Mesenchymal stem cell (in vitro differentiated cells and primary cell): ENCODE measurements around the gene PDE8B.

ENCODE experiments used
- DNase-seq: peaks from one replicate; pipeline ENCODE4 v3.0.0-alpha.2; 2013
- H2AFZ ChIP-seq: one replicate; pipeline ENCODE4 v1.6.1; 2013; ENCODE audit warnings: low read depth, mild to moderate bottlenecking, control low read depth, inconsistent platforms, low read length, moderate library complexity
- H2AK5ac ChIP-seq: 2 replicates; pipeline ENCODE4 v1.6.1; 2013; ENCODE audit warnings: low read length, moderate library complexity, mild to moderate bottlenecking, inconsistent platforms; ENCODE audit not compliant: severe bottlenecking
- H2BK120ac ChIP-seq: one replicate; pipeline ENCODE4 v1.6.1; 2013; ENCODE audit warnings: low read depth, mild to moderate bottlenecking, inconsistent platforms, low read length, moderate library complexity
- H2BK12ac ChIP-seq, 2 experiments: one replicate each; pipeline ENCODE4 v1.6.1; 2013; ENCODE audit warnings: inconsistent platforms in 2 of 2, low read length in 2 of 2, mild to moderate bottlenecking in 2 of 2, moderate library complexity in 2 of 2, control low read depth in 1 of 2
- H2BK15ac ChIP-seq: one replicate; pipeline ENCODE4 v1.6.1; 2013; ENCODE audit warnings: mild to moderate bottlenecking, low read depth, inconsistent platforms; ENCODE audit not compliant: poor library complexity, severe bottlenecking
- H2BK5ac ChIP-seq: 2 replicates; pipeline ENCODE4 v1.6.1; 2013; ENCODE audit warnings: low read depth, mild to moderate bottlenecking, low read length, control low read depth, inconsistent platforms; ENCODE audit not compliant: poor library complexity, severe bottlenecking
- H3K14ac ChIP-seq, 2 experiments: one replicate each; pipeline ENCODE4 v1.6.1; 2013; ENCODE audit warnings: inconsistent platforms in 2 of 2, low read length in 2 of 2, control low read depth in 1 of 2, mild to moderate bottlenecking in 1 of 2, moderate library complexity in 1 of 2
- H3K18ac ChIP-seq, 2 experiments: one replicate each; pipeline ENCODE4 v1.6.1; 2013; ENCODE audit warnings: inconsistent platforms in 2 of 2, low read length in 2 of 2, control low read depth in 1 of 2, low read depth in 1 of 2, mild to moderate bottlenecking in 1 of 2
- H3K23ac ChIP-seq, 2 experiments: one replicate each; pipeline ENCODE4 v1.6.1; 2013; ENCODE audit warnings: inconsistent platforms in 2 of 2, low read length in 2 of 2, mild to moderate bottlenecking in 2 of 2, moderate library complexity in 2 of 2, control low read depth in 1 of 2
- H3K27ac ChIP-seq: 2 replicates; pipeline ENCODE4 v1.5.1; 2013; ENCODE audit warnings: mild to moderate bottlenecking, moderate library complexity, low read length, control low read depth, inconsistent platforms; ENCODE audit not compliant: poor library complexity, severe bottlenecking
- H3K27me3 ChIP-seq, 2 experiments: 2 replicates each; pipeline versions ENCODE4 v1.6.1 to v1.7.0; 2013; ENCODE audit warnings: low read length in 2 of 2, mild to moderate bottlenecking in 2 of 2, moderate library complexity in 2 of 2, control low read depth in 1 of 2, inconsistent platforms in 1 of 2; ENCODE audit not compliant: control insufficient read depth in 1 of 2, insufficient read depth in 1 of 2
- H3K36me3 ChIP-seq, 2 experiments: 2 replicates each; pipeline versions ENCODE4 v1.6.1 to v1.7.0; 2013; ENCODE audit warnings: low read length in 2 of 2, control low read depth in 1 of 2, inconsistent platforms in 1 of 2, low read depth in 1 of 2, mild to moderate bottlenecking in 1 of 2; ENCODE audit not compliant: insufficient read depth in 2 of 2, control insufficient read depth in 1 of 2
- H3K4ac ChIP-seq, 2 experiments: one replicate each; pipeline ENCODE4 v1.6.1; 2013; ENCODE audit warnings: inconsistent platforms in 2 of 2, low read length in 2 of 2, mild to moderate bottlenecking in 2 of 2, moderate library complexity in 2 of 2, control low read depth in 1 of 2, low read depth in 1 of 2
- H3K4me1 ChIP-seq: 2 replicates; pipeline ENCODE4 v1.6.1; 2013; ENCODE audit warnings: low read depth, low read length, control low read depth; ENCODE audit not compliant: control insufficient read depth, insufficient read depth
- H3K4me2 ChIP-seq: 2 replicates; pipeline ENCODE4 v1.6.1; 2013; ENCODE audit warnings: low read length, mild to moderate bottlenecking, inconsistent platforms; ENCODE audit not compliant: poor library complexity, severe bottlenecking
- H3K4me3 ChIP-seq, 2 experiments: 2 replicates each; pipeline versions ENCODE4 v1.5.1 to v1.7.0; 2013; ENCODE audit warnings: low read length in 2 of 2, mild to moderate bottlenecking in 2 of 2, control low read depth in 1 of 2, low read depth in 1 of 2; ENCODE audit not compliant: insufficient read depth in 1 of 2
- H3K79me1 ChIP-seq: replicated peaks from 2 replicates; pipeline ENCODE4 v1.6.1; 2013; ENCODE audit warnings: mild to moderate bottlenecking, control low read depth, low read length, inconsistent platforms; ENCODE audit not compliant: poor library complexity, severe bottlenecking
- H3K9ac ChIP-seq: 2 replicates; pipeline ENCODE4 v1.7.0; 2013; ENCODE audit warnings: mild to moderate bottlenecking, low read length, moderate library complexity
- H3K9me3 ChIP-seq: 2 replicates; pipeline ENCODE4 v1.7.0; 2013; ENCODE audit warnings: mild to moderate bottlenecking, low read length; ENCODE audit not compliant: control insufficient read depth
- H4K8ac ChIP-seq: one replicate; pipeline ENCODE4 v1.6.1; 2013; ENCODE audit warnings: inconsistent platforms, mild to moderate bottlenecking, low read length, moderate library complexity
- H4K91ac ChIP-seq: one replicate; pipeline ENCODE4 v1.6.1; 2013; ENCODE audit warnings: mild to moderate bottlenecking, low read length, inconsistent platforms
- WGBS: methylation state at CpG from one replicate; pipeline ENCODE4 v1.1.7; 2013; ENCODE audit warnings: mixed read lengths; 5-methylcytosine and 5-hydroxymethylcytosine counted together

The PDE8B gene

GRCh38 chr5:77419644-77420582, 209.4 kb downstream of the PDE8B start:
- Histone ChIP-seq H2BK120ac (no peak overlapping the region), H4K91ac (no peak overlapping the region), H3K4me2 (no peak overlapping the region), H3K4me3 (no peak overlapping the region), H3K14ac (no peak overlapping the region), H3K79me1 (no peaks in the 10 kb centered on the region), H3K9me3 (no peaks in the 10 kb centered on the region), H2AK5ac (no peak overlapping the region), H3K18ac (no peak overlapping the region), H3K27me3 (peaks cover 0 to 4% of the 10 kb centered on the region in 2 experiments), H2BK15ac (no peak overlapping the region), H2BK12ac (no peak overlapping the region), H3K27ac (no peak overlapping the region), H3K9ac (no peak overlapping the region), H2BK5ac (no peak overlapping the region), H4K8ac (no peak overlapping the region), H2AFZ (no peak overlapping the region), H3K4ac (no peak overlapping the region), H3K23ac (no peak overlapping the region), H3K36me3 (peaks cover 0 to 10% of the 10 kb centered on the region in 2 experiments), H3K4me1 (peaks cover 2% of the 10 kb centered on the region)
- 100% methylated on average over 6 of the region's 8 CpGs for WGBS
- no peak for DNase-seq

DNA sequence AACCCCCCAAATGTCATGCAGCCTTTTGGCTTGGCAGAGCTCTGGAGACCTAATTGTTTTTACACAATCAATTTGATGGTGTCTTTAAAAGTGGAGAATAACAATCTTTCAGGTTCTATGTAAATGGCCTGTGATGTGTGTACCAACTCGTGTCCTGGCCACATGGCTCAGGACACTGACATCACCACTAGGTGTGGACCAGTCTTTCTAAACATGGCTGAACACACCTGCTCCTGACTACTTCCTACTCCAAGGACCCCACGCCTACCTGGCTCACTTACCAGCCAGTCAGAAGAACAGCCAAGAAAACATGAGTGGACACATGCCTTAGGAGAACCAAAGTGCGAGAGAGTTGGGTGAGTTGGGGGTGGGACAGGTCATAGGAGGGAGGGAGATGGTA, 210.5 kb downstream of the PDE8B start:
- Histone ChIP-seq H2BK120ac (no peak overlapping the region), H2AFZ (no peak overlapping the region), H3K18ac (no peak overlapping the region), H3K9ac (no peak overlapping the region), H2AK5ac (no peak overlapping the region), H3K4me2 (no peak overlapping the region), H3K79me1 (no peaks in the 10 kb centered on the region), H3K4ac (no peak overlapping the region), H3K4me3 (no peak overlapping the region), H2BK15ac (no peak overlapping the region), H3K36me3 (peaks cover 7 to 20% of the 10 kb centered on the region in 2 experiments), H3K9me3 (no peaks in the 10 kb centered on the region), H4K8ac (no peak overlapping the region), H3K27ac (no peak overlapping the region), H3K14ac (no peak overlapping the region), H4K91ac (no peak overlapping the region), H3K4me1 (peaks cover 2% of the 10 kb centered on the region), H2BK5ac (no peak overlapping the region), H2BK12ac (no peak overlapping the region), H3K27me3 (peaks cover 0 to 4% of the 10 kb centered on the region in 2 experiments), H3K23ac (no peak overlapping the region)
- 84% methylated on average over 3 of the region's 3 CpGs for WGBS
- no peak for DNase-seq

DNA sequence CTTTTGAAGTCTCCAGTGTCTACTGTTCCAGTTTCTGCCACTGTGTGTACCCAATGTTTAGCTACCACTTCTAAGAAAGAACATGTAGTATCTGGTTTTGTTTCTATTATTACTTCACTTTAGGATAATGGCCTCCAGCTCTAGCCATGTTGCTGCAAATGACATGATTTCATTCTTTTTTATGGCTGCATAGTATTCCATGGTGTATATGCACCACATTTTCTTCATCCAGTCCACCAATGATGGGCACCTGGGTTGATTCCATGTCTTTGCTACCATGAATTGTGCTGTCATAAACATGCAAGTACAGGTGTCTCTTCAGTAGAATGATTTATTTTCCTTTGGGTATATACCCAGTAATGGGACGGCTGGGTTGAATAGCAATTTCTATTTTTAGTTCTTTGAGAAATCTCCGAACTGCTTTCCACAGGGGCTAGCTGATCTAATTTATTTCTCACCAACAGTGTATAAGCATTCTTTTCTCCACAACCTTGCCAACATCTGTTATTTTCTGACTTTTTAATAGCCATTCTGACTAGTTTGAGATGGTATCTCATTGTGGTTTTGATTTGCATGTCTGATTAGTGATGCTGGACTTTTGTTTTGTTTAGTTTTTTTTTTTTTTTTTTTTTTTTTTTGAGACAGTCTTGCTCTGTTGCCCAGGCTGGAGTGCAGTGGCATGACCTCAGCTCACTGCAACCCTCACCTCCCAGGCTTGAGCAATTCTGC, 212.7 kb downstream of the PDE8B start:
- H2BK120ac ChIP-seq: no peak overlapping the region

DNA sequence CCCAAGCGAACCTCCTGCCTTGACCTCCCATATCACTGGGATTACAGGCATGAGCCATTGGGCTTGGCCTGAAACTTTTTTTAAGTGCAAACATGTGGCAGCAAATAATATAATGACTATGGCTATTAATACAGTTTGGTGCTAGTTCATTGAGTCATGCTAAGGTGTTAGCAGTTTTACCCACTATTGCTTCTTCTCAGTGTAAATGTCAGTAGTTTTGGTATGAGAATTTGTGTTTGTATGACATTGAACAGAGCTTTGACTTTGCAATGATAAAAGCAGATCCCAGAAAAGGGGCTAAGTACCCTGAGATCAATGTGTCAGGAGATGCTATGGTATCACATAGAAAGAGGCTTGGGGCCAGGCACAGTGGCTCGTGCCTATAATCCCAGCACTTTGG, 214.4 kb downstream of the PDE8B start:
- Histone ChIP-seq H3K79me1 (no peaks in the 10 kb centered on the region), H2AK5ac (no peak overlapping the region), H3K4me2 (no peak overlapping the region), H2BK120ac (no peak overlapping the region), H3K4me1 (no peaks in the 10 kb centered on the region), H2BK12ac (no peak overlapping the region), H3K27me3 (no peaks in the 10 kb centered on the region), H3K36me3 (peaks cover 9 to 28% of the 10 kb centered on the region in 2 experiments), H4K91ac (no peak overlapping the region), H2BK5ac (no peak overlapping the region), H3K18ac (no peak overlapping the region), H4K8ac (no peak overlapping the region), H2AFZ (no peak overlapping the region), H3K4ac (no peak overlapping the region), H2BK15ac (no peak overlapping the region), H3K23ac (no peak overlapping the region), H3K4me3 (no peak overlapping the region), H3K9me3 (no peaks in the 10 kb centered on the region), H3K14ac (no peak overlapping the region), H3K9ac (no peak overlapping the region), H3K27ac (no peak overlapping the region)
- 83% methylated on average over 2 of the region's 2 CpGs for WGBS
- no peak for DNase-seq

More for the DNA sequence above, 212.7 kb downstream of the PDE8B start:
- Histone ChIP-seq H3K27ac (no peak overlapping the region), H3K14ac (no peak overlapping the region), H2AFZ (no peak overlapping the region), H3K79me1 (no peaks in the 10 kb centered on the region), H3K4me2 (no peak overlapping the region), H4K8ac (no peak overlapping the region), H3K27me3 (no peaks in the 10 kb centered on the region), H4K91ac (no peak overlapping the region), H3K18ac (no peak overlapping the region), H3K4ac (no peak overlapping the region), H2BK15ac (no peak overlapping the region), H3K4me1 (peaks cover 2% of the 10 kb centered on the region), H2AK5ac (no peak overlapping the region), H3K9me3 (no peaks in the 10 kb centered on the region), H3K9ac (no peak overlapping the region), H2BK5ac (no peak overlapping the region), H3K36me3 (peaks cover 9 to 22% of the 10 kb centered on the region in 2 experiments), H3K4me3 (no peak overlapping the region), H3K23ac (no peak overlapping the region), H2BK12ac (no peak overlapping the region)
- whole genome bisulfite sequencing: no CpG with 5 or more reads among the region's 2 CpGs
- DNase-seq: peak; percentile 55
